Progenitor cell of endocrine pancreas (in vitro differentiated cells): ENCODE results near the gene MYO9A. TPM values are rescaled to one million over a fixed set of nuclear protein-coding genes. Genes with fewer than 3 reads are reported as not detected.

Experiments used
- DNase-seq: peaks from one replicate; pipeline ENCODE4 v3.0.0; 2021; ENCODE audit warnings: low spot score; ENCODE audit not compliant: unreplicated experiment
- H3K27ac Mint-ChIP-seq: 2 replicates; pipeline ENCODE4 v1.8.0; 2021; ENCODE audit warnings: mild to moderate bottlenecking, moderate library complexity, mixed read lengths
- H3K27me3 Mint-ChIP-seq: 2 replicates; pipeline ENCODE4 v1.8.0; 2021; ENCODE audit warnings: mixed read lengths
- H3K36me3 Mint-ChIP-seq: 2 replicates; pipeline ENCODE4 v1.8.0; 2022; ENCODE audit warnings: mixed read lengths; ENCODE audit not compliant: insufficient read depth
- H3K4me1 Mint-ChIP-seq: 2 replicates; pipeline ENCODE4 v1.8.0; 2021; ENCODE audit warnings: low read depth, mixed read lengths
- H3K4me3 Mint-ChIP-seq: 2 replicates; pipeline ENCODE4 v1.8.0; 2021; ENCODE audit warnings: low read depth, mild to moderate bottlenecking, moderate library complexity, mixed read lengths
- H3K9me3 Mint-ChIP-seq: 2 replicates; pipeline ENCODE4 v1.8.0; 2021; ENCODE audit warnings: low read depth, mixed read lengths
- CTCF ChIP-seq: fragments of 200-600 bp; sonication (generic); IDR thresholded peaks from one replicate; pipeline ENCODE4 v1.5.0; 2021; ENCODE audit warnings: antibody characterized with exemption, mild to moderate bottlenecking; ENCODE audit not compliant: unreplicated experiment
- total RNA-seq: library from RNA; stranded (reverse); gene quantifications from 2 replicates; pipeline ENCODE4 v1.2.1, GENCODE V29; 2021

MYO9A gene
- total RNA-seq, 1 donor from 2014 or later: 32.0 TPM

GRCh38 chr15:71807125-71807629 is 310.8 kb downstream of the MYO9A start:
- peaks cover 13% of the 10 kb centered on the region for H3K4me1 Mint-ChIP-seq
- H3K27ac Mint-ChIP-seq: no peak overlapping the region

GRCh38 chr15:71806452-71806931 is 311.5 kb downstream of the MYO9A start:
- no peak overlapping the region for H3K4me3 Mint-ChIP-seq
- H3K27ac Mint-ChIP-seq: no peak overlapping the region
- peaks cover 13% of the 10 kb centered on the region for H3K4me1 Mint-ChIP-seq
- no peaks in the 10 kb centered on the region for H3K9me3 Mint-ChIP-seq
- H3K36me3 Mint-ChIP-seq: no peaks in the 10 kb centered on the region
- peaks cover 33% of the 10 kb centered on the region for H3K27me3 Mint-ChIP-seq
- TF ChIP-seq CTCF: no peak
- no peak for DNase-seq

More at GRCh38 chr15:71807125-71807629, 310.8 kb downstream of the MYO9A start:
- TF ChIP-seq CTCF: no peak
- Mint-ChIP-seq H3K36me3 (no peaks in the 10 kb centered on the region), H3K9me3 (no peaks in the 10 kb centered on the region), H3K27me3 (peaks cover 33% of the 10 kb centered on the region), H3K4me3 (no peak overlapping the region)
- no peak for DNase-seq

GRCh38 chr15:71804695-71805470 is 313.1 kb downstream of the MYO9A start:
- H3K9me3 Mint-ChIP-seq: no peaks in the 10 kb centered on the region
- no peaks in the 10 kb centered on the region for H3K36me3 Mint-ChIP-seq
- no peak overlapping the region for H3K4me3 Mint-ChIP-seq
- no peak for DNase-seq
- peaks cover 13% of the 10 kb centered on the region for H3K4me1 Mint-ChIP-seq
- peaks cover 35% of the 10 kb centered on the region for H3K27me3 Mint-ChIP-seq
- no peak for TF ChIP-seq CTCF
- H3K27ac Mint-ChIP-seq: no peak overlapping the region

GRCh38 chr15:71804226-71804625 is 313.7 kb downstream of the MYO9A start:
- TF ChIP-seq CTCF: no peak
- H3K27me3 Mint-ChIP-seq: peaks cover 35% of the 10 kb centered on the region
- H3K36me3 Mint-ChIP-seq: no peaks in the 10 kb centered on the region
- peaks cover 13% of the 10 kb centered on the region for H3K4me1 Mint-ChIP-seq
- H3K27ac Mint-ChIP-seq: no peak overlapping the region
- no peaks in the 10 kb centered on the region for H3K9me3 Mint-ChIP-seq
- no peak overlapping the region for H3K4me3 Mint-ChIP-seq
- DNase-seq: no peak

- Mint-ChIP-seq H3K4me1 (peaks cover 12% of the 10 kb centered on the region), H3K4me3 (no peak overlapping the region), H3K27me3 (peaks cover 24% of the 10 kb centered on the region), H3K9me3 (no peaks in the 10 kb centered on the region), H3K27ac (no peak overlapping the region), H3K36me3 (no peaks in the 10 kb centered on the region)
- no peak for DNase-seq
- TF ChIP-seq CTCF: peak; percentile 38
These were observed 315.2 kb downstream of the MYO9A start for GRCh38 chr15:71802770-71803169.
